T-helper 2 cell treated with Interferon-gamma antibody and Interleukin-4, amounts not matched to agents 5 μg/mL and 100 μg/mL, for 36 hours (primary cell): ENCODE data around the gene RPH3AL.
"Not testable (repeated sequence)": the region's sequence is repeated elsewhere in the genome, so short reads cannot be mapped to it uniquely, and the experiment has no call there.

Experiments used
- DNase-seq: peaks from one replicate; pipeline ENCODE4 v3.0.0; 2021; ENCODE audit warnings: low spot score
- H3K27ac Mint-ChIP-seq: one replicate; pipeline ENCODE4 v1.8.0; 2021; ENCODE audit warnings: mild to moderate bottlenecking, mixed read lengths
- H3K27me3 Mint-ChIP-seq: one replicate; pipeline ENCODE4 v1.8.0; 2021; ENCODE audit warnings: low read depth, mixed read lengths
- H3K36me3 Mint-ChIP-seq: one replicate; pipeline ENCODE4 v1.8.0; 2021; ENCODE audit warnings: low read depth, mixed read lengths
- H3K4me1 Mint-ChIP-seq: one replicate; pipeline ENCODE4 v1.8.0; 2021; ENCODE audit warnings: low read depth, mixed read lengths
- H3K4me3 Mint-ChIP-seq: one replicate; pipeline ENCODE4 v1.8.0; 2022; ENCODE audit warnings: mild to moderate bottlenecking, moderate library complexity, mixed read lengths
- H3K9me3 Mint-ChIP-seq: one replicate; pipeline ENCODE4 v1.8.0; 2021; ENCODE audit warnings: mixed read lengths

Gene RPH3AL

DNA sequence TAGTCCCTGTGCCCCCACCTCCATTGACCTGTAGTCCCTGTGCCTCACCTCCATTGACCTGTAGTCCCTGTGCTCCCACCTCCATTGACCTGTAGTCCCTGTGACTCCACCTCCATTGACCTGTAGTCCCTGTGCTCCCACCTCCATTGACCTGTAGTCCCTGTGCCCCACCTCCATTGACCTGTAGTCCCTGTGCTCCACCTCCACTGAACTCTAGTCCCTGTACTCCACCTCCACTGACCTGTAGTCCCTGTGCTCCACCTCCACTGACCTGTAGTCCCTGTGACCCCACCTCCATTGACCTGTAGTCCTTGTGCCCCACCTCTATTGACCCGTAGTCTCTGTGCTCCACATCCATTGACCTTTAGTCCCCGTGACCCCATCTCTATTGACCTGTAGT lies 37.2 kb downstream of the RPH3AL start:
- H3K9me3 Mint-ChIP-seq: peaks cover 33% of the 10 kb centered on the region
- not testable (repeated sequence) for H3K4me3 Mint-ChIP-seq, H3K4me1 Mint-ChIP-seq, H3K27ac Mint-ChIP-seq, H3K27me3 Mint-ChIP-seq, DNase-seq, H3K36me3 Mint-ChIP-seq

DNA sequence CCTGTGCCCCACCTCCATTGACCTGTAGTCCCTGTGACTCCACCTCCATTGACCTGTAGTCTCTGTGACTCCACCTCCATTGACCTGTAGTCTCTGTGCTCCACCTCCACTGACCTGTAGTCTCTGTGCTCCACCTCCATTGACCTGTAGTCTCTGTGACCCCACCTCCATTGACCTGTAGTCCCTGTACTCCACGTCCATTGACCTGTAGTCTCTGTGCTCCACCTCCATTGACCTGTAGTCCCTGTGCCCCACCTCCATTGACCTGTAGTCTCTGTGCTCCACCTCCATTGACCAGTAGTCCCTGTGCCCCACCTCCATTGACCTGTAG lies 38.0 kb downstream of the RPH3AL start:
- peaks cover 33% of the 10 kb centered on the region for H3K9me3 Mint-ChIP-seq
- not testable (repeated sequence) for H3K27ac Mint-ChIP-seq, H3K4me3 Mint-ChIP-seq, H3K27me3 Mint-ChIP-seq, DNase-seq, H3K36me3 Mint-ChIP-seq, H3K4me1 Mint-ChIP-seq

DNA sequence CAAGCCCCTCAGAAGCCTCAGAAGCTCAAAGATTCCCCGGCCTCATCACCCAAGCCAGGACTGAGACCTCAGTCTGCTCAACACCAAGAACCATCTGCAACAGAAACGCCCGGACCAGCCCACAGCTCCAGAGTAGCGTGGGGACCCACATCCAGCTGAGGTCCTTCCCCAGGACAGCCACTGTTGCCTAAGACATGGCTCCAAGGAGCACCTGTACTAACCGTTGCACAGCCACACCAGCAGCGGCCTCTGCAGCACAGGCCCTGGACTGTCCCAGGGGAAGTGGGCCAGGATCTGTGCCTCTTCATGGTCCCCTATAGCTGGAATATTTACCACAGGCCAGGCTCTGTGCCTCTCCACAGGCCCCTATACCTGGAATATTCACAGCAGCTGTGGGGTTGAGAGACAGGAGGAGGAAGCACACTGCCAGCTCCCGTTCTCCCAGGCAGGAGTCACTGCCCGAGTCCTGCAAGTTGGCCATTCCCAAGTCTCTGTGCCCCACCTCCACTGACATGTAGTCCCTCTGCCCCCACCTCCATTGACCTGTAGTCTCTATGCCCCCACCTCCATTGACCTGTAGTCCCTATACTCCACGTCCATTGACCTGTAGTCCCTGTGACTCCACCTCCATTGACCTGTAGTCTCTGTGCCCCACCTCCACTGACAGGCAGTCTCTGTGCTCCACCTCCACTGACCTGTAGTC lies 38.5 kb downstream of the RPH3AL start:
- Mint-ChIP-seq H3K4me1 (no peaks in the 10 kb centered on the region), H3K36me3 (no peaks in the 10 kb centered on the region)

DNA sequence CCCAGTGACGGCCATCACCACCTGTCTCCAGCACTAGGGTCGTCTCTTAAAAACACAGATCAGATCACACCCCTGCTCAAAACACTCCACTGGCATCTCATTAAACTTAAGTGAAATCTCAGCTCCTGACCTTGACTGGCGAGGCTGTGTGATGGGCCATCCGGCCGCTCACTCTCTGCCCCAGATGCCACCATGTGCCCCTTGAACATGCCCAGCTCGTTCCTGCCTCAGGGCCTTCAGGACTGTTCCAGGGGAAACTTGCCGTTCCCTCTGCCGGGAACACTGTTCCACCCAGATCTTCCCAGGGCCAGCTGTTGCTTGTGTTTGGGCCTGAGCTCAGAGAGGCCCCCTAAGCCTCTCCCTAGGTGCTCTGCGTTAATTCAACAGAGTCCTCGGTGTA lies 39.4 kb downstream of the RPH3AL start:
- H3K4me3 Mint-ChIP-seq: no peak overlapping the region
- peaks cover 27% of the 10 kb centered on the region for H3K9me3 Mint-ChIP-seq

More for the DNA sequence above, 38.5 kb downstream of the RPH3AL start:
- no peak for DNase-seq
- Mint-ChIP-seq H3K9me3 (peaks cover 33% of the 10 kb centered on the region), H3K27ac (no peak overlapping the region), H3K4me3 (no peak overlapping the region), H3K27me3 (no peaks in the 10 kb centered on the region)

DNA sequence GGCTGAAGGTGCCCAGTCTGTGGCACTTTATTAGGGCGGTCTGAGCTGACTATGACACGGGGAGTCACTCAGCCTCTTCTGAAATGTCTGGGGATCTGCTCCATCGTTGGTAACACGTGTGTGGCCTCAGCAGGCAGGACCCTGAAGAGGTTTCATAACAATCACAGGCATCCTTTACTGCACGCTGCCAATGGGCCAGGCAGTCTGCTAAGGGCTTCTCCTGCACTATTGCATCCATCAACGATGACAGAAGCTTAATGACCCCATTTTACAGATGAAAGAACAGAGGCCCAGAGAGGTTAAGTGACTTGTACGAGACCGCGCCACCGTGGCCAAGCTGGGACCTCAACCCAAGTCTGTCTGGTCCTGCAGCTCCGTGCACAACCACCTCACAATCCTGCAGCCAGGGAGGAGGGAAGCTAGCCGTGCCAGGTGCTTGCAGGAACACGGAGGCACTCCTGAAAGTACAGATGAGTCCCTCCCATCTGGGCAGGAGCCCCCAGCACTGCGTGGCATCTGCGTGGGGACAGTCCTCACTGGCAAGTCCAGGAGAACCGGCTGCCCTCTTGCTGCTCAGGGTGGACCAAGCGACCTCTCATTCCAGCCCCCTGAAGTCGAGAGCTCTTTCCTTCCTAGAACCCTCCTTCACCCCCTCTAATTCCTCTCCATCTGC lies 40.0 kb downstream of the RPH3AL start:
- H3K27ac Mint-ChIP-seq: no peak overlapping the region
- H3K4me3 Mint-ChIP-seq: no peak overlapping the region
- no peaks in the 10 kb centered on the region for H3K27me3 Mint-ChIP-seq
- DNase-seq: no peak
- H3K4me1 Mint-ChIP-seq: no peaks in the 10 kb centered on the region
- peaks cover 22% of the 10 kb centered on the region for H3K9me3 Mint-ChIP-seq
- no peaks in the 10 kb centered on the region for H3K36me3 Mint-ChIP-seq

More for the DNA sequence above, 39.4 kb downstream of the RPH3AL start:
- Mint-ChIP-seq H3K27ac (no peak overlapping the region), H3K36me3 (no peaks in the 10 kb centered on the region), H3K27me3 (no peaks in the 10 kb centered on the region), H3K4me1 (no peaks in the 10 kb centered on the region)
- no peak for DNase-seq

DNA sequence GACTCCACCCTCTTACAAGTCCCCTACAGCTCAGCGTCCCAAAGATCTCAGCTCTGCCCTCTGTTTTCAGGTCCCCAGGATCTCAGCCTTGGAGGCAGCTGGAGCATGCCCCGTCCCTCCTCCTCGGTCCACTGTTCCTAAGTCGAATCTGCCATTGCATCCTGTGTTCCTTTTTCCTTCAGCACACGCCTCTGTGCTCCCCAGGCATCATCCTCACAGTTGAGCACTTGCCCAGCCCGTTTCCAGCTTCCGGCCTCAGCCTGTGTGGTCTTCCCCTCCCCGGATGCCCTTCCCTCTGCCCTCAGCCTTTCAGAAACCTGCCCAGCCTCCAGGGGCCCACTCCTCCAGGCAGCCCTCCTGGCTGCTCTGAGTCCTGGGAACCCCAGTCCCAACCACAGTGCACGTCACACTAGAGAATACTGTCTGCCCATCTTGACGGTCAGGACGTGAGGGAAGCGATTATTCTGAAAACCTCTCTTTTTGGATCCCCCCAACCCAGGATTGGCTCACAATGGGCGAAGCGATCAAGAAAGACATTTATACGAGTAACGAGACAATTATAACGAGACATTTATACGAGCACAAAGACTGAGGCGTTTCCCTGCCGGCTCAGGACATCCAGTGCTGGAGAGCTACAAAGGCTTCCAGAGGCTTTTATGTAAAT lies 41.4 kb downstream of the RPH3AL start:
- H3K27me3 Mint-ChIP-seq: no peaks in the 10 kb centered on the region
- no peak overlapping the region for H3K4me3 Mint-ChIP-seq
- no peak for DNase-seq
- no peak overlapping the region for H3K27ac Mint-ChIP-seq
- no peaks in the 10 kb centered on the region for H3K4me1 Mint-ChIP-seq
- no peaks in the 10 kb centered on the region for H3K36me3 Mint-ChIP-seq
- peaks cover 12% of the 10 kb centered on the region for H3K9me3 Mint-ChIP-seq

DNA sequence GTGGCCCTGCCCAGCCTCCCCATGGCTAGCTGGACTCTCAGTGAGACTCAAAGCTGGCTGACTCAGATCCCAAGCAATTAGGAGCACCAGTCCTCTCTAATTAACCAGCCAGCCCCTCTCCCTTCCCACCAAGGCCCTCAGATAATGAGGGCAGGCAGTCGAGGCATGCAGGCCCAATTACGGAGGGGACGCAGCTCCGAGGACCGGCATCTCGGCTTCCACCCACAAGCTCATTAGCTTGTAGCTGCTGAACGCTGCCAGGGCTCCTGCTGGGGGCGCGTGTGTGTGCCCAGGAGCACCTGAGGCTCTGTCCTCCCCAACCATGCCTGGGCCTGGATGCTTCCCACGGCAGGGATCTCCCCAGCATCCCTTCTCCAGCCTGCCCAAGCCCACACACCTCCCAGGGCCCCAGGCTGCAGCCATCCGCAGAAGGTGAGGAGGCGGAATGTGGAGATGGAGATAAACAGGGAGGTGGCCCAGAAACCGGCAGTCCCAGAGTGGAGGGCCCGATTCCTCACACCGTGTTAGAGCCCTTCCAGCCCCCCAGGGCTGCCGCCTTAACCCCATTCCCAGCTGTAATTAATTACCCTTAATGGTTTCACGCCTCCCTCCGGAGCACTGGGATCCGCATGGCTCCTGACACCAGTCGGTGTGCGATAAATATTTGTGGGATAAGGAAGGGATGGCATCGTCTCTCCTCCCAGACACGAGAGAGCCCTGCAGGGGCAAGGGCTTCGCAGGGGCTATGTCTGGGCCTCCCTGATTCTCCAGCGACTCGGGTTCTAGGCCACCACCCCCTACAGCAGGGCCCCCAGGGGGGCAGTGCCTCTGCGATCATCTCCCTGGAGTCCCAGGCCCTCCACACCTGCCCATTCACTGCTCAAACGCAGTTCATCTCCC lies 42.2 kb downstream of the RPH3AL start:
- Mint-ChIP-seq H3K4me3 (no peak overlapping the region), H3K36me3 (no peaks in the 10 kb centered on the region), H3K27ac (no peak overlapping the region), H3K27me3 (no peaks in the 10 kb centered on the region), H3K4me1 (no peaks in the 10 kb centered on the region), H3K9me3 (peaks cover 3% of the 10 kb centered on the region)
- DNase-seq: no peak

DNA sequence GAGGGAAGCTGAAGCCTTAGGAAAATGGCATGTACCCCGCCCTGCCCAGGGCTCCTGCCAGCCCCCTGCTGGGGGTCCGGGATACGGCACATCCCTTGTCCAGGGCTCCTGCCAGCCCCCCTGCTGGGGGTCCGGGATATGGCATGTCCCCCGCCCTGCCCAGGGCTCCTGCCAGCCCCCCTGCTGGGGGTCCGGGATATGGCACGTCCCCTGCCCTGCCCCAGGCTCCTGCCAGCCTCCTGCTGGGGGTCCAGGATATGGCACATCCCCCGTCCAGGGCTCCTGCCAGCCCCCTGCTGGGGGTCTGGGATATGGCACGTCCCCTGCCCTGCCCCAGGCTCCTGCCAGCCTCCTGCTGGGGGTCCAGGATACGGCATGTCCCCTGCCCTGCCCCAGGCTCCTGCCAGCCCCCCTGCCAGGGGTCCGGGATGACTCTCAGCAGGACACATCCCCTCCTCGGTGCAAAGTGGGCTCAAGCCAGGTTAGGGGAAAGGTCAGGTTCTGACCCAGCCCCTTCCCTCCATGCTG lies 43.2 kb downstream of the RPH3AL start:
- no peaks in the 10 kb centered on the region for H3K9me3 Mint-ChIP-seq
- H3K27ac Mint-ChIP-seq: no peak overlapping the region
- H3K4me3 Mint-ChIP-seq: no peak overlapping the region
- H3K4me1 Mint-ChIP-seq: no peaks in the 10 kb centered on the region
- DNase-seq: no peak
- no peaks in the 10 kb centered on the region for H3K36me3 Mint-ChIP-seq
- H3K27me3 Mint-ChIP-seq: no peaks in the 10 kb centered on the region

DNA sequence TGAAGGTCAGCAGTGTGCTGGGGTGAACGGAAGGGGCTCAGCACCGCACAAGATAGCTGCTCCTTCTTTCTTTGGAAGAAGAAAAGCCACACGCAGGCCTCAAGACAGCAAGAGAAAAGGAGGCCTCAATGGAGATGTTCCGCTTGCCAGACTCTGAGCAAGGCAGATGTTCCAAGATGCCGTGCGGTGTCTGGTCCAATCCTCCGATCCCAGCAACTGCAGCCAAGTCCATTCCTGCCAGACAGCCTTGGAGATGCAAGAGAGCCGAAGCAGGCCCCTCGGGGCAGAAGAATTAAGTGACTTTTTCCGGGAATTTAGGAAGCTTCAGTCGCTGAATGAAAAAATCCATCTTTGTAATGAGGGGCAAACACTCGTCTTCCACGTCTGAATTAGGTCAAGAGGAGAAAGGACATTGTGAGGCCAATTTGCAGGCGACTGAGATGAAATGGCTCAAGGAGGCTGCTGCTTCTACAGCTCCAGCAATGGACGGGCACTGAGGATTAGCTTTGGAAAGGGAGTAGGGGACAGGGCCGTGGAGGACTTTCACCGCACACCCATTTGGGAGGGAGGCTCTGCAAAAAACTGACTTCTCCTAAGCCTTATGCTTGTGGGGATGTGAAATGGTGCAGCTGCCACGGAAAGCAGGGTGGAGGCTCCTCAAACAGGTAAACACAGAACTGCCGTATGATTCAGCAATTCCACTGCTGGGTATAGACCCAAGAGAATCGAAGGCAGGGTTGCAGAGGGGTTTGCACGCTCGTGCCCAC lies 44.7 kb downstream of the RPH3AL start:
- Mint-ChIP-seq H3K9me3 (no peaks in the 10 kb centered on the region), H3K27ac (no peak overlapping the region), H3K4me1 (no peaks in the 10 kb centered on the region), H3K27me3 (no peaks in the 10 kb centered on the region), H3K4me3 (no peak overlapping the region), H3K36me3 (no peaks in the 10 kb centered on the region)
- no peak for DNase-seq

DNA sequence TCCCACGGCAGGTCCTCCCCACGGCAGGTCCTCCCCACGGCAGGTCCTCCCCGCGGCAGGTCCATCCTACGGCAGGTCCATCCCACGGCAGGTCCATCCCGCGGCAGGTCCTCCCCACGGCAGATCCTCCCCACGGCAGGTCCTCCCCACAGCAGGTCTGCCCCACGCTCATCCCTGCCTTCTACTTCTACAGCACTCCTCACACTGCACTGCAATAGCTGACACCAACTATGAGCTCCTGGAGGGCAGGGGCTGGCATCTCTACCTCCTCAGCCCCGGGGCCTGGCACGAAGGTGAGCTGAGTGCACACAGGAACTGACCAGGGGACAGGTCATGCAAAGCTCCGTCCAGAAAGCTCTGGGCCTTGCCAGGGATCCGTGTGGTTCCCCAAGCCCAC lies 45.3 kb downstream of the RPH3AL start:
- no peak for DNase-seq
- Mint-ChIP-seq H3K27ac (no peak overlapping the region), H3K36me3 (no peaks in the 10 kb centered on the region), H3K4me3 (no peak overlapping the region), H3K27me3 (no peaks in the 10 kb centered on the region), H3K4me1 (no peaks in the 10 kb centered on the region), H3K9me3 (no peaks in the 10 kb centered on the region)

DNA sequence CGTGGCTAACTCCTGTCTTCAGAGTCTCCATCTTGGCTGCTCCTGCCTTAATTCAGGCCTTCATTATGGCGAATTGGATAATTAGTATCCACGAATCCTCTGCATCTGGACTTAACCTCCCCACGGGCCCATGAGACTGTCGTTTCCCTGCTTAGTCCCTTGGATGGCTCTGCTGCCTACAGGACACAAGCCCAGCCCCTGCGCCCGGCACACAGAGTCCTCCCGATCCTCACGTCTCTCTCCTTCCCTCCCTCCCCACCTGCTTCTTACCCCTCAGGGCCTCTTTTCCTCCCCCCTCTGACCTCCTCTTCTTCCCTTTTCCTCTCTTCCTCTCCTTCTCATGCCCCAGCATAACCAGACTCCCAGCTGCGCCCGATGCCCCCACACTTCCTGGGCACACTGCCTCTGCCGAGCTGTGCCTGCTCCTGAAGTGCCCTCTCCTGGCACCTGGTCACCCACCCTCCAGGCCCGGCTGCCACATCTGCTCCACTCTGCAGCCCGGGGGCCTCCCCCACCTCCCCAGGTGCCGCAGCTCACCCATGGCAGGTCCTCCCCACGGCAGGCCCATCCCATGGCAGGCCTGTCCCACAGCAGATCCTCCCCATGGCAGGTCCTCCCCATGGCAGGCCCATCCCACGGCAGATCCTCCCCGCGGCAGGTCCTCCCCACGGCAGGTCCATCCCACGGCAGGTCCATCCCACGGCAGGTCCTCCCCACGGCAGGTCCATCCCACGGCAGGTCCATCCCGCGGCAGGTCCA lies 45.9 kb downstream of the RPH3AL start:
- H3K36me3 Mint-ChIP-seq: no peaks in the 10 kb centered on the region
- DNase-seq: no peak
- no peaks in the 10 kb centered on the region for H3K9me3 Mint-ChIP-seq
- no peak overlapping the region for H3K4me3 Mint-ChIP-seq
- no peaks in the 10 kb centered on the region for H3K27me3 Mint-ChIP-seq
- H3K4me1 Mint-ChIP-seq: no peaks in the 10 kb centered on the region
- H3K27ac Mint-ChIP-seq: no peak overlapping the region

DNA sequence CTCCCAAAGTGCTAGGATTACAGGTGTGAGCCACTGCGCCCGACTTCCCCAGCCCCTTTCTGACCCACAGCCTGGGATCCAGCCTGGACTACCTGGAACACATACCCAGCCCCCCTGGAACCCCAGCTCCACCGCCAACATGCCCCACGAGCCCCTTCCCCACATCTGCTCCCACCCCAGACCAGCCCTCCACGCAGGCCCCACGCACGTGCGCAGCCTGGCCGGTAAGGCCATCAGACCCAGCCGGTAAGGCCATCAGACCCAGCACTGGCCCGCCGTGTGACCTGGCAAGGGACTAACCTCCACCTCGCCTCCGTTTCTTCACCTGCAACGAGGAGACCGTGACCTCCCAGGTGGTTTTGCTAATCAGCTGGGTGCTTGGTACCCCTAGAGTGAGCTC lies 46.5 kb downstream of the RPH3AL start:
- no peak overlapping the region for H3K4me3 Mint-ChIP-seq
- H3K27me3 Mint-ChIP-seq: no peaks in the 10 kb centered on the region
- H3K27ac Mint-ChIP-seq: no peak overlapping the region
- H3K4me1 Mint-ChIP-seq: no peaks in the 10 kb centered on the region
- no peaks in the 10 kb centered on the region for H3K9me3 Mint-ChIP-seq
- DNase-seq: no peak
- H3K36me3 Mint-ChIP-seq: no peaks in the 10 kb centered on the region
